Mucosa of rectum (tissue), 2 donors: Measurements from ENCODE around the gene SLC29A2.
A peak's percentile ranks its signal among the peaks of the same experiment; 100 is the strongest.

Experiments used
- H3K27ac ChIP-seq, 2 donors: one replicate each; pipeline ENCODE4 v1.7.0; 2013; ENCODE audit warnings: inconsistent platforms in 2 of 2, low read depth in 2 of 2, low read length in 2 of 2
- H3K27me3 ChIP-seq, 2 donors: one replicate each; pipeline ENCODE4 v1.7.0; 2013; ENCODE audit warnings: low read length in 2 of 2; ENCODE audit not compliant: control insufficient read depth in 2 of 2, insufficient read depth in 2 of 2
- H3K36me3 ChIP-seq, 2 donors: one replicate each; pipeline ENCODE4 v1.7.0; 2013; ENCODE audit warnings: low read length in 2 of 2; ENCODE audit not compliant: control insufficient read depth in 2 of 2, insufficient read depth in 2 of 2
- H3K4me1 ChIP-seq, 2 donors: one replicate each; pipeline ENCODE4 v1.7.0; 2013; ENCODE audit warnings: low read length in 2 of 2, mild to moderate bottlenecking in 1 of 2; ENCODE audit not compliant: control insufficient read depth in 2 of 2, insufficient read depth in 2 of 2
- H3K4me3 ChIP-seq, 2 donors: one replicate each; pipeline ENCODE4 v1.7.0; 2013; ENCODE audit warnings: low read length in 2 of 2
- H3K9ac ChIP-seq, 2 donors: one replicate each; pipeline ENCODE4 v1.7.0; 2013; ENCODE audit warnings: low read length in 2 of 2, low read depth in 1 of 2, mild to moderate bottlenecking in 1 of 2
- H3K9me3 ChIP-seq, 2 donors: one replicate each; pipeline ENCODE4 v1.7.0; 2013; ENCODE audit warnings: low read length in 2 of 2; ENCODE audit not compliant: control insufficient read depth in 2 of 2
- donor health status: healthy.
- donor health status: Normal muscosa, but diverticular disease.

SLC29A2 gene, protein sequence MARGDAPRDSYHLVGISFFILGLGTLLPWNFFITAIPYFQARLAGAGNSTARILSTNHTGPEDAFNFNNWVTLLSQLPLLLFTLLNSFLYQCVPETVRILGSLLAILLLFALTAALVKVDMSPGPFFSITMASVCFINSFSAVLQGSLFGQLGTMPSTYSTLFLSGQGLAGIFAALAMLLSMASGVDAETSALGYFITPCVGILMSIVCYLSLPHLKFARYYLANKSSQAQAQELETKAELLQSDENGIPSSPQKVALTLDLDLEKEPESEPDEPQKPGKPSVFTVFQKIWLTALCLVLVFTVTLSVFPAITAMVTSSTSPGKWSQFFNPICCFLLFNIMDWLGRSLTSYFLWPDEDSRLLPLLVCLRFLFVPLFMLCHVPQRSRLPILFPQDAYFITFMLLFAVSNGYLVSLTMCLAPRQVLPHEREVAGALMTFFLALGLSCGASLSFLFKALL

DNA sequence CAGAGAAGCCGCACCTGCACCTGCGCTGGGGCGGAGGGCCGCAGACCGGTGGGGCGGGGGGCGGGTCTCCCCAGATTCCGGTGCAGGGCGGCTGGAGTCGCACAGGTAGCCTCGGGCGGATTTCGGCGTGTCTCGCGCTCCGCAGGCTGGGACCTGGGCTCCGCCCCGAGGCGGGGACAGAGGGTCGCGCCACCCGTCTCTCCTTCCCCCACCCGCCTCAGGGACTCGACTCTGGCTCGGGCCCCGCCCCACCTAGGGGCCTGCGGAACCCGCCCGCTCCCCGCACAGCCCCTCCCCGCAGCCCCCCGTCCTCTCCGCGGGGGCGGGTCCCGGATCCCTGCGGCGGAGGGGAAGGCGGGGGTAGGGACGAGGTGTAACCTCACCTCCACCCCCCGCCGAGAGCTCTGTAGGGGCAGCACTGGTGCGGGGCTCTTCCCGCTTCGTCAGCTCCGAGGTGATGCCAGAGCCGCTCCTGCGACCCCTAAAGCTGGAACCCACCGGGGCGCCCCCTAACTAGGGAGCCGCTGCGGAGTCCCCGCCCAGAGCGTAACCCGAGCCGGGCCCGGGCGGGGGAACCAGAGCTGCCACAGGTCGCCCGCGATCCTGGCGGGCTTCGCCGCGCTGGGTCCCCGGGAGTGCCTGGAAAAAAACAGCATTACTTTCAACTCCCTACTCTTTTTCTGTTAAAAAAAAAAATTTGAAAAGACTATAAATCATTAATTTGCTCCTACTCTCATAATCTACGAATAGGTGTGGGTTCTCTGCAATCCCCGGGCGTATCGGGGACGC, at the start of gene SLC29A2:
Gene SLC29A2, minus strand, starts transcription at position 134 of the 789 bp plus-strand sequence. CDS start 169 bp downstream, outside the sequence.
- H3K36me3 ChIP-seq: peaks cover 8 to 13% of the 10 kb centered on the region in 2 donors
- H3K9me3 ChIP-seq: no peaks in the 10 kb centered on the region
- H3K4me3 ChIP-seq: peak within 1 kb of the TSS; percentile 72 to 80
- H3K27ac ChIP-seq: peak within 1 kb of the TSS; percentile 83 to 87
- peak within 1 kb of the TSS; percentile 72 to 88 for H3K9ac ChIP-seq
- peaks cover 4 to 16% of the 10 kb centered on the region in 2 donors for H3K4me1 ChIP-seq
- no peaks in the 10 kb centered on the region for H3K27me3 ChIP-seq

- Histone ChIP-seq H3K36me3 (no peaks in the 10 kb centered on the region), H3K4me3 (no peak within 1 kb of the TSS), H3K9ac (no peak within 1 kb of the TSS), H3K27me3 (peaks cover 2 to 14% of the 10 kb centered on the region in 2 donors), H3K9me3 (no peaks in the 10 kb centered on the region), H3K27ac (no peak within 1 kb of the TSS), H3K4me1 (no peaks in the 10 kb centered on the region)
Measured at GRCh38 chr11:66420671-66421476, 49.3 kb upstream of the SLC29A2 start, which contains the start of gene NPAS4. NPAS4 (plus strand) TSS chr11:66421035; CDS start chr11:66421180, 145 bp downstream.

GRCh38 chr11:66419825-66420224, 48.3 kb upstream of the SLC29A2 start:
- H3K27ac ChIP-seq: no peak overlapping the region
- no peaks in the 10 kb centered on the region for H3K9me3 ChIP-seq
- no peak overlapping the region for H3K4me3 ChIP-seq
- no peaks in the 10 kb centered on the region for H3K36me3 ChIP-seq
- no peak overlapping the region for H3K9ac ChIP-seq
- H3K4me1 ChIP-seq: no peaks in the 10 kb centered on the region
- H3K27me3 ChIP-seq: peaks cover 2 to 14% of the 10 kb centered on the region in 2 donors

DNA sequence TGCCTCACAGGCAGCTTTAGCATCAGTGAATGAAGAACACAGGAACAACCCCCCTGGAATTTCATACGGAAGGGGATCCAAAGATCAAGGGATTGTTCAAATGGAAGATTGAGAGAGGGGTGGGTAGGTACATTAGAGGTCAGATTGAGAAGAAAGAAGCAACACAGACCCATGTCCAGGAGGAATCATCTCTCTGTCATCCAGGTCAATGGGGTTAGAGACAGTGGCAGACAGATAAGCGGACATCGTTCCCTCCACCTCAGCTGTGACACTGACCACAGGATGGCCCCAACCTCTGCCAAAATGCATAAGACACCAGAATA, 47.4 kb upstream of the SLC29A2 start:
- Histone ChIP-seq H3K27ac (no peak overlapping the region), H3K9ac (no peak overlapping the region)

GRCh38 chr11:66418168-66418985, 46.8 kb upstream of the SLC29A2 start:
- no peak overlapping the region for H3K9ac ChIP-seq
- no peaks in the 10 kb centered on the region for H3K4me1 ChIP-seq
- peaks cover 2 to 14% of the 10 kb centered on the region in 2 donors for H3K27me3 ChIP-seq
- no peak overlapping the region for H3K4me3 ChIP-seq
- H3K9me3 ChIP-seq: no peaks in the 10 kb centered on the region
- H3K27ac ChIP-seq: no peak overlapping the region
- no peaks in the 10 kb centered on the region for H3K36me3 ChIP-seq

More for the DNA sequence above, 47.4 kb upstream of the SLC29A2 start:
- H3K27me3 ChIP-seq: peaks cover 2 to 14% of the 10 kb centered on the region in 2 donors
- H3K4me3 ChIP-seq: no peak overlapping the region
- H3K36me3 ChIP-seq: no peaks in the 10 kb centered on the region
- no peaks in the 10 kb centered on the region for H3K4me1 ChIP-seq
- no peaks in the 10 kb centered on the region for H3K9me3 ChIP-seq

GRCh38 chr11:66417000-66417399, 45.4 kb upstream of the SLC29A2 start:
- no peak overlapping the region for H3K27ac ChIP-seq
- no peaks in the 10 kb centered on the region for H3K4me1 ChIP-seq

GRCh38 chr11:66415423-66415822, 43.9 kb upstream of the SLC29A2 start:
- Histone ChIP-seq H3K27me3 (peaks cover 2 to 14% of the 10 kb centered on the region in 2 donors), H3K4me1 (no peaks in the 10 kb centered on the region), H3K4me3 (no peak overlapping the region), H3K27ac (no peak overlapping the region), H3K36me3 (no peaks in the 10 kb centered on the region), H3K9me3 (no peaks in the 10 kb centered on the region), H3K9ac (no peak overlapping the region)

More at GRCh38 chr11:66417000-66417399, 45.4 kb upstream of the SLC29A2 start:
- Histone ChIP-seq H3K4me3 (no peak overlapping the region), H3K27me3 (peaks cover 2 to 14% of the 10 kb centered on the region in 2 donors), H3K9ac (no peak overlapping the region), H3K36me3 (no peaks in the 10 kb centered on the region), H3K9me3 (no peaks in the 10 kb centered on the region)

- H3K4me1 ChIP-seq: no peaks in the 10 kb centered on the region
- H3K4me3 ChIP-seq: no peak overlapping the region
- H3K9me3 ChIP-seq: no peaks in the 10 kb centered on the region
- peaks cover 6 to 13% of the 10 kb centered on the region in 2 donors for H3K27me3 ChIP-seq
- no peaks in the 10 kb centered on the region for H3K36me3 ChIP-seq
- H3K27ac ChIP-seq: no peak overlapping the region
- H3K9ac ChIP-seq: no peak overlapping the region
Measured at GRCh38 chr11:66414120-66414934, 42.8 kb upstream of the SLC29A2 start.
